ELR (cell line): Measurements from ENCODE around the gene NOX5.

ENCODE experiments used
- DNase-seq: peaks from one replicate; pipeline ENCODE4 v3.0.0-alpha.2; 2015; ENCODE audit warnings: low read depth

Gene NOX5

DNA sequence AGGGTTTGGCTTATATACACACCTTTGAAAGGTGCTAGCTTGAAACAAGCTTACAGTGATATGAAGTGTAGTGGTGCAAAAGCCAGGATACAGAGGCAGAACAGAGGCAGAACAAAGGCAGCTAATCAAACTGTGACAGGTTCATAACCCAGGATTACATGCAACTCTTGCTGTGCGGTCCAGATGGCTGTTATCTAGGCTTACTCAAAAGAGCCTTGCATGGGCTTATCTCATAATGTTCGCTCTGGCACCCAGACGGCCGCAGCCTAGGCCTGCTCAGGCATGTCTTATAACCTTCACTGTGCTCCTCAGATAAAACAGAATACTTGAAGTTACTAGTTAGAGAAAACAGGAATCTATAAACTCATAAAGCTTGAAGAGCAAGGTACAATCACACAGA lies 22.8 kb upstream of the NOX5 start:
- no peak for DNase-seq

DNA sequence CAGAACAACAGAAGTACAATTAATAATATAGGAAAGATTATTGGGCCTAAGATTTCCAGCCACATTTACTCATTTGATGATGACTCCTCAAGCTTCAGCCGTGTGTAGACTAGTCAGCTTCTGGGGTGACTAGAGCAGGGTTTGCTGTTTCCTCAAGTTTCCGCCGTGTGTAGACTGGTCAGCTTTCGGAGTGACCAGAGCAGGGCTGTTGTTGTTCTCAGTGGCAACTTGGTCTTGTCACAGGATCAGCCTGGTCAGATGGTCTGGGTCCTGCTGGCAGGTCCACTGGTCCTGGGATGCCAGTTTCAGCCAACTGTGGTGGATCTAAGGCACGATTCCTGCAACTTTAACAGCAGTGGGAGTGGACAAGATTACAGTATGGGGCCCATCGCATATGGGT lies 21.8 kb upstream of the NOX5 start:
- no peak for DNase-seq

DNA sequence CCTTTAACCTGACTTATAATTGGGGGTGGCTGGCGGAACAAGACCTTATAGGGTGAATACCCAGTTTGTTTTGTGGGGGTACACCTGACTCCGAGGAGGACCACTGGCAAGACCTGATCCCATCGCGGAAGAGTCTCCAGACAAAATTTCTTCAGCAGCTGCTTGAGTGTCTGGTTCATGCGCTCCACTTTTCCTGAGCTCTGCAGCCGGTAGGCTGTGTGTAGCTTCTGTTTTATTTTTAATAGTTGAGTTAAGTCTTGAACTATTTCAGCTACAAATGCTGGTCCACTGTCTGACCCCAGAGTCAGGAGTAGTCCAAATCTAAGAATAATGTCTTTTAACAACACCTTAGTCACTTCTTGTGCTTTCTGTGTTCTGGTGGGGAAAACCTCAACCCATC lies 21.2 kb upstream of the NOX5 start:
- DNase-seq: no peak

DNA sequence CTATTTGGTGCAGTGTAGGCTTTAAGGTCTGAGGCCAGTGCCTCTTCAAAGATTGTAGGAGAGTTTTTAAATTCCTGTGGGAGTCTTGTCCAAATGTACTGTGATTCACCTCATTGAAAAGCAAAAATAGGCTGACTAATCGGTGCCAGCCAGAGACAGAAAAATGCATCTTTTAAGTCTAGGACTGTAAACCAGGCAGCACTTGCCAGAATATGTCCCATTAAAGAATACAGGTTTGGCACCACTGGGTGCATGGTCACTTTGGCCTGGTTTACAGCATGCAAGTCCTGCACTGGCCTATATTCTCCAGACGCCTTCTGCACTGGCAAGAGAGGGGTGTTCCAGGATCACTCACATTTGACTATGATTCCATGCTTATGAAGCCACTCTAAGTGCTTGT lies 20.3 kb upstream of the NOX5 start:
- peak; percentile 71 for DNase-seq

DNA sequence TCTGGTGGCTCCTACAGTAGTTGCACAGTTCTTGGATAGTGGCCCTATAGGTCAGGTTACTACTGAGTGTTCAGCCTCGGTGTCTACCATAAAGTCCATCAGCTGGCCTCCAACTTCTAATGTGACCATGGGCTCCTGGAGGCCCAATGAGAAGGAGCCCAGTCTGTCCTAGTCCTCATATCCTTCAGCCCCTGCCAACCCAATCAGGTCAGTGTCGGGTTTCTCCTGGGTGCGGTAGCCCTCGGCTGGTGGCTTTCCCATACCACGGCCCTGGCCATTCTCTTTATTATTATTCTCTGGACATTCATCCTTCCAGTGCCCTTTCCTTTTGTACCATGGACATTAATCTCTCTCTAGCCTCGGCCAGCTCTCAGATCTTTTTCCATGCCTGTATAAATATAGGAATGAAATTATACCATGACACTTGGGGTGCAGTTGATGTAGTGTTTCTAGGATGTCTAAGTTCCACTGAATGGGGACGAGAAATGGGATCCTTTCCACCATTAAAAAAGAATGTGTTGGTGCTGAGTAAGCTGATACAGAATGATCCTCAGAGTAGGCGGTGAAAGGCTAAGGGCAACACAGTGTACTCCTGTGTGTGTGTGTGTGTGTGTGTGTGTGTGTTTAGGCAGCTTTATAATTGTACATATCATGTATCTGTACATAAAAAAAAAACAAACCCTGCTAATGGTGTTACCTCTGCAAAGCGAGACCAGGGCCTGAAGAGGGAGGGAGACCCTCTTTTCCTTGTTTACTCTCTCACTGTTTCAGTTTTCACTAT lies 19.3 kb upstream of the NOX5 start:
- no peak for DNase-seq

DNA sequence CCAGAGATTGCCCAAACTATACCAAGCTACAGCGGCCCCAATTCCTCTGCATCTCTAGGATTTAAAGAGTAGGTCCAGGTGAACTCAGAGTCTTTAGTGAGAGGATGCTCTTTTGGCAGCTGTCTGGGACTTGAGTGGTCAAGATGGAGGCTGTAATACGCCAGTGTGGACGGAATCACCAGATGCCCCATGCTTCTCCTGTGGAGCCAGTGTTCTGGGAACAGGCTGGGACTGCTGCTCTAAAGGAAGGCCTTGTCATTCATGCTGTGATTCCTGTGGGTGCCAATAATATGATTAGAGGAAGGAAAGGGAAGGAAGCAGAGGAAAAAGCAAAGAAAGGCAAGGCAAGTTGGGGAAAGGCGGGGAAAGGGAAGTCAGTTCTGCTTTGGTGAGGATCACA lies 17.4 kb upstream of the NOX5 start:
- no peak for DNase-seq

DNA sequence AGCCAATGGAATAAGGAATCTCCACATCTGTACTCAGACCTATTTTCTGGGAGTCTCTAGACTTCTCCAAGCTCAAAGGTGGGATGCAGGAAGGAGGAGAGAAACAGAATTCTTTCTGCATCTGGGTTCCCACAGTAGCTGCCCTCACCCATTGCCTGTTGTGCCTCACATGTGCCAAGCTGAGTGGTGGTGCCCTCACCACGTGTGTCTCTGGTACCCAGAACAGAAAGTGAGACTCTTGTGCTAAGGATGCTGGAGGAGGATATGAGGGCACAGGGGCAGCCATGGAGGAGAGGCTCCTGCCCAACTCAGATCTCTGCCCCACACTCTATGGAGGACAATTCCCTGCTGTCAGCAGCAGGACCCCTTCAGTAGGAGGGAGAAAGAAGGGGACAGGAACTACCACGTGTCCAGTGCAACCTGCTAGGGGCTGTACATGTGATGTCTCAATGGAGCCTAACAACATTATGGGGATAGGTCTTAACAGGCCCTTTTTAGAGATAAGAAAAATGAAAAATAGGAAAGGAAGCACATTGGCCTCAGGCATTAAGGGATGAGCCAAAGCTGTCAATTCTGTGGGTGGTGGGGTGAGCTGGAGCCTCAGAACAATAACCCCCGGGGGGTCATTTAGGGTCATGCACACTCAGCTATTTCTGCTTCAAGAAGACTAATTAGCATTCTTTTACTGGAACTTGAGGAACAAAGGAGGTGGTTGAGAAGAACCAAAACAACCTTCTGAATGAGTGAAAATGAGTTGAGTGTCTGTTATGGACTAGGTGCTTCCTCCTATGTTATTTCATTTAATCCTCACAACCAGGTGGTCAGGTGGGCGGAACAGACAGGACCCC lies 16.3 kb upstream of the NOX5 start:
- DNase-seq: no peak

DNA sequence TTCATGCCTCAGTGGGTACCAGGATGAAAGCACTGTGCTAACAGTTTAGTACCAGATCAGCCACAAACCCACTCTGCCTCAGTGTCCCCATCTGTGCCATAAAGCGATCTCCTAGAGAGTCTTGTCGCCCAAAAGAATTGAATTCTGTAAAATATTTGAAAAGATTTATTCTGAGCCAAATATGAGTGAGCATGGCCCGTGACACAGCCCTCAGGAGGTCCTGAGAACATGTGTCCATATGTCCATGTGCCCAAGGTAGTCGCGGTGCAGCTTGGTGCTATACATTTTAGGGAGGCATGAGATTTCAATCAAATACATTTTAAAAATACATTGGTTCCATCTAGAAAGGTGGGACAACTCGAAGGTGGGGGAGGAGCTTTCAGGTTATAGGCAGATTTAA lies 15.4 kb upstream of the NOX5 start:
- DNase-seq: no peak

DNA sequence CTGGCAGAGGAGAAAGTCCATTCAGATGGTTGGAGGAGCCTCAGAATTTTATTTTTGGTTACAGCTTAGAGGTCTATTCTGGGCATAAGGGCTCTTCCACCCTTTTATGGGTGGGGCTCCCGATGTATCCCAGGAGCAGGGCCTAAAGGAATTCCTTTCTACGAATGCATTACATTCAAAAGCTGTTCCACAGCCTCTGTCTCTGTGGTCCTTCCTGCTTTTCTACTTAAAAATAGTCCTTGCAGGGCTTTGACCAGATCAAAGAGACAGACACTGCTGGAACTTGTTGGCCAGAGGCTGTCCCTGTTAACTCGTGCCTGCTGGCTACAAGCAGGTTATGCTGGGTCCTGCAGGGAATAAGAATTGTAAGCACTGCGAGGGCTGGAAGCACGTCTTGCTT lies 14.4 kb upstream of the NOX5 start:
- no peak for DNase-seq

DNA sequence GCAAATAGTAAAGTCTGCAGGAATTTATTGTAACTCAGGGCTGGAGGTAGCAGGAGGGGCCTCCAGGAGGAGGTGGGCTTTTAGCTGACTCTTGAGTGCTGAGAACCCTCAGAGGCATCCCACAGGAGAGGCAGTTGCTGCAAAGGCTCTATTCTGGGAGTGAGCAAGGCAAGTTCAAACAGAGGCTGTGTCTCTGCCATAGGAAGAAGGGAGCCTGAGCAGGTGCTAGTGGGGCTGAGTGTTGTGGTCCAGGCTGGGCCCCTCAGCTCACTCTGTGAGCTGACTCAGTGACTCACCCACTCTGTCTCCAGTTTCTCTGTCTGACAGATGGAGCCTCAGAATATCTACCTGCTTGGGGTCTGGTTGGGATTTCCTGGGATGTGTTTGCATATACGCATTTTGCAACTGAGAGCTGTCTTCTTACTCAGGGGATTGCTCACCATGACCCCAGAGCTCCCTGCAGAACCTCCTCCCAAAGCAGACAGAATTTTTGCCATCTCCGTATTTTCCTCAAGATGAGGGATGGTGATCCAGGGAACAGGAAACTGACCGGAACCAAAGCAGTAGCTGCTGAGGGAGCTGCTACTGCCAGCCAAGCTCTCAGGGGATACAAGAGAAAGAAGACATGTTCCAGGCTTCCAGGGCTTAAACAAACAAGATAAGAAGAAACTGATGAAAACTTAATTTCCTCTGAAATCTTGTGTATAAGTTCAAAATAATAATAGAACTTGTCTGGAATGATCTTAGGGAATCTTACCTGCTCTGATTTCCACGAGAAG lies 13.6 kb upstream of the NOX5 start:
- DNase-seq: peak; percentile 13

DNA sequence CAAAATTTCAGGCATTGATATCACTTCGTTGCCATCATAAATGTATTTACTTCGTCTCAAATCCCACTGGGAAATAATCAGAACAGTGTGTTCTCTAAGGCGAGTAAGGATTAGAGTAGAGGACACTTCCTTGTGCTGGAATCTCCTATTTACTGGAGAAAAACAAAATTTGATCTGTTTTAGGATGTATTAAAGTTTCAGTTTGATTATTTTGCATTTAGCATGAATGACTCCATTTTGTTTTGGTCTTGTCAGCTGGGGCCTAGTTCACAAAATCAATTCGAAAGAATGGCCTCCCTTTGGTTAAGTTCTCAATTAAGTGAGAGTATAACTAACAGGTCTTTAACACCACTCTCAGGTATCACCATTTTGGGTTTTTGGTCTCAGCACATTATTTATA lies 11.7 kb upstream of the NOX5 start:
- DNase-seq: no peak

DNA sequence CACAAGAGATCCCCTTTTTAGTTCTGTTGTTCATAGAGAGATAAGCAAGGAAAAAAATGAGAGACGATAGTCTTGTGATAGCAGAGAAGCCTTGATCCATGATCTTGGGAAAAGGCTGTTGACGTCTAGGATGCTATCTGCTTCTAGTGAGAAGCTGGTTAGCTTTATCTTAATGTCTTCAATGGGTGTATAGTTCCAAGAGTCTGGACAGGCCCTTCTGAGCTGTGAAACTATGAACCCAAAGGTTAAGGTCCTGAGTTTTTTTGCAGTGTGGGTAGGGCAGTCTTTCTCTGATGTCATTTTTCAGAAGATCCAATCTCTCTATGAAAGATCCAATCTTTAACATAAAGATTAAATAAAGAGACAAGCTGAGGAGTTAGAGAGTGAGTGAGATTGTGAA lies 10.5 kb upstream of the NOX5 start:
- DNase-seq: no peak

DNA sequence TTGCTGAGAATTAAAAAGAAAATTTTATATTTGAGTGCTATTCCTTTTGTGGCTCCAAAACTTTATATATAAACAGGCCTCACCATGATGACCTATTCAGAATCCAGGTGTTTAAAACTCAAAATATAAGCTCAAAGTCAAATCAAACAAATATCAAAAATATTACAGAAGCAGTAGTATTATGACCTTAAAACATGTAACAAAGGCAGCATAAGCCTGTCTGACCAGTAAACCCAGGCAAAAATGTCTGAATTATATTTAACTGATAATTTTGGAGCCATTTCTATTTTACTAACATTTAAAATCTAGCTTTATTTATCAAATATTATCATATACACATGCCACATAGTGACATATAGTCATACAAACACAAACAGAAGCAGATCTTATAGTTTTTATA lies 6.4 kb upstream of the NOX5 start:
- DNase-seq: no peak

DNA sequence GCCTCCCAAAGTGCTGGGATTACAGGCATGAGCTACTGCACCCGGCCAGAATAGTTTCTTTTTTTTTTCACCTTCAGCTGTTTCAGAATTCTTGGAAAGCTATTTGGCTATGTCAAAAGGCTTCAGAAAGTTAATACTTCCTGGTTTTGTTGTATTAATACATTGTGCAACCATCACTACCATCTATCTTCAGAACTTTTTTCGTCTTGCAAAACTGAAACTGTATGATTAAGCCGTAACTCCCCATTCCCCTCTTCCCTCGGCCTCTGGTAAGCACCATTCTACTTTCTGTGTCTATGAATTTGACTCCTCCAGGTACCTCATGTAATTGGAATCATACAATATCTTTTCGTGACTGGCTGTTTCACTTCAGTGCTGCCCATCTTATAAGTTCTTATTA lies 5.2 kb upstream of the NOX5 start:
- DNase-seq: no peak

DNA sequence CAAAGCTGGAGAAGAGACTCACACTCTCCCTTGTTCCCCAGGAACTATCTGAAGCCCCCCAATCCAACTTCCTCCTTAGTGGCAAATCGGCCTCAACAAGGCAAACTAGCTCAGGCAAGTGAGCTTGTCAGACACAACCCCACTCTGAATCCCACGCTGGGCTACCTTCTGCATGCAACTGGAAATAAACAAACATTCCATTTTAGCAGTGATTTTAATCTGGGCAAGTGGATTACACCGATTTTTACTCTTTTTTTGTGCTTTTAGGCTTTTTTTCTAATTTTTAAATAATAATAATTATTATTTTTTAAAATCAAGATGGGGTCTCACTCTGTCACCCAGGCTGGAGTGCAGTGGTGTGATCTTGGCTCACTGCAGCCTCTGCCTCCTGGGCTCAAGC lies 2.9 kb upstream of the NOX5 start:
- no peak for DNase-seq

DNA sequence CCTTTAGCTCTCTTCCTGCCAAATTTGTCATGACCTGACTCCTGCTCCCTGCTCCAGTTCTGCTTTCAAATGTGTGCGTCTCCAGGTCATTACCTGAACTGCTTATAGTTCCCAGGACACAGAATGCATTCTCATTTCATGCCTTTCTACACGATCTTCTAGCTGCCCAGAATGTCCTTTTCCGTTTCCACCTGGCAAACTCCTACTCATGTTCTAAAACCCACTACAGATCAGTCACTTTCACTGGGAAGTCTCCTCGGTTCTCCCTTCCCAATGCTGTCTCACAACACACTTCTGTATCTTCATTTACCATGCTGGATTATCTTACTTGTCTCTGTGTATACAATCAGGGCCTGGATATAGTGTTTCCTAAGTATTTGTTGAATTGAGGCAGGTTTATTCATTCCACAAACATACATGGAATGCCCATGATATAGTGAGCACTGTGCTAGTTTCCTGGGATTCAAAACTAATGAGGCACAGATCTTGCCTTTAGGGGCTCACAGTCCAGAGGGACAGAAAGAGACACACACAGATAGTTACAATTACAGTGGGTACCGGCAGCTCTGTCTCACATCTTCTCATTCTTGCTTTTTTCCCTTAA lies 1.6 kb upstream of the NOX5 start:
- DNase-seq: no peak

DNA sequence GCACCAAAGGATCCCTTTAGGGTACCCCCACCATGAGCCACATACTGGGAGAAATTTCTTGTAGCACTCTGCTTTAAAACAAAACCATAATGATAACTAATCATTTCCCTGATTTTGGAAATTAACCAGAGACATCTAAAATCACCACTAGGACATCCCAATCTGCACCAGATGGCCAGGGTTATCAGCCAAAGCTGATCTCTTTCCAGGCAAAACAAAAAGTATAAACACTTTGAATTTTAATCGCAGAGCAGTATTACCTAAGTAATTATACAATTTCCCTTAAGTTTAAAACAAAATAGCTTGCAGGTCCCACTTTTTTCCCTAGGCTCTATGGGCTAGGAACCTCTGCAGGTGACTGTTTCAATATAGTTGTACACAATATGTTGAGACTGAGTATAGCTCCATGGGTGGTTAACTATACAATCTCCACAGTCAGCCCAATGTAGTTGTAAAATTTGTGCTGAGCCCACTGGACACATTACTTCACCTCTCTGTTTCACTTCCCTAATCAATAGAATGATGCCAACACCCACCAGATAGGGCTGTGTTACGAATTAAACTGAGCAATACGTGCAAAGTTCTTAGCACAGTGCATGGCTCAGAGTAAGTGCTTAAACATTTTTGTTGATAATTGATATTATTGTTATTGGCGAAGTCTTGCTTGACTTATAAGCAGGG lies 629 bp upstream of the NOX5 start:
- DNase-seq: no peak

DNA sequence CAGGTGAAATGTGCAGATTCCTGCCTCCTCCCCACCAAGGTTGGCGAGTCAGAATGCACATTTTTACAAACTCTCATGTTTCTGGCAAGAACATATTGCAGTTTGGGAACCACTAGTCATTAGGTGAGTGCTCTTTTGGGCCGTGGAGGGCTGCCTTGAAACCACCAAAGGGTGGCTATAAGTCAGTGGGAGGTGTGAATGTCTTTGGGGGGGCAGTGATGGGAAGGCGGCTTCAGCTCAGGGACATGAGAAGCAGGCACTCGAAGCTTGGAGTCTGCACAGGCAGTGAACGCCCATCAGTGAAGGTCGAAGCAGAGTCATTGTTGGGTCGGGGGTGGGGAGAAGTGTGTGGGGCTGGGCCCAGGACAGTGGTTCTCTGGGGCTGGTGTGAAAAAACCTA lies 1.1 kb downstream of the NOX5 start:
- no peak for DNase-seq

DNA sequence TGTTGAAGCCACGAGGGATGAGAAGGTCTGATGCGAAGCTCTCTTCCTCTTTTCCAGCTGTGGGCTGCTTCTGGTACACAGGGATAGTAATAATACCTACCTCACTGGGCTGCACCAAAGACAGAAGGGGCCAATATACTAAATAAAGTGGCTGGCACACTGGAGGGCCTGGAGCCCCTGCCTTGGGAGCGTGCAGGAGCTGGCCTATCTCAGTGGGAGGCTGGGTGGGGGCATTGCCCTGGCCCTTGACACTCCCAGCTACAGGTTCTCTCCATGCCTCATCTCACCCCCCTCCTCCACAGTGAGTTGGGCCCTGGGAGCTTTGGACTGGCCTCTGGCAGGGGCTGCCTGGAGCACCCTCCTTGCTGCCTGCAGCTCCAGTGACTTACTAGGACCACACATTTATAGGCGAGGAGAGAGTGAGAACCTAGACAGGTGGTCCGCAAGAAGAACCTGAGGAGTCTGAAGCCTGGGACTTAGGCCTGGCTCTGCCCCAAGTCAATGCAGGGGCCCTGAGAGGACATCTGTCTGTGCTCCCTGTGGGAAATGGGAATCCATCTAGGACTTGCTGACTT lies 1.6 kb downstream of the NOX5 start:
- DNase-seq: no peak

DNA sequence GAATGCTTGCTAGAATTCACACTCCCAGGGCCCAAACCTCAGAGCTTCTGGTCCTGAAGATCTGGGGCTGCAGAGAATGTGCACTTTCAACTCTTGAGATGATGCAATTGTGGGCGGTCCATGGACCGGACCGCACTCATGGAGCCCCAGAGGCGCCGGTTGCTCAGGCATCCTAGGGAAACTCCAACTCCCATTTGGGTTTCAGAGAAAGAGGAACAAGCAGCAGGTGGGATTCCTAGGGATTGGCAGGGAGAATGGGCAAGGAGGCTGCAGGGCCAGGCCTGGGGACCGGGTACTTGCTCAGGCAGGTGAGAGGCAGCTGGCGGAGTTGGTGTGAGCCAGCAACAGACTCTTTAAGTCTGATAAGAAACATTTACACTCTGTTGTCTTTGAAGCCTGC lies 3.5 kb downstream of the NOX5 start:
- no peak for DNase-seq

DNA sequence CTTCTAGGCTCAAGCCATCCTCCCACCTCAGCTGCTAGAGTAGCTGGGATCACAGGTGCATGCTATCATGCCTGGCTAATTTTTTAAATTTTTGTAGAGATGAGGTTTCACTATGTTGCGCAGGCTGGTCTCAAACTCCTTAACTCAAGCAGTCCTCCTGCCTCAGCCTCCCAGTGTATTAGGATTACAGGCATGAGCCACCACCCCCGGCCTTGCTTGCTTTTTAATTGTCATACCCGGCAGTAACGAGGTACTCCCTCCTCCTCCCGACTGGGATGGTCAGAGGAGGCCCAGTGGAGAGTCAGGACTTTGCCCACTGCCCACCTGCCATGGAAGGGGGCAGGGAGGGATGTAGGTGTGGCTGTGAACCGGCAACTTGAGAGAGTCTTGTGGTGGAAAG lies 4.5 kb downstream of the NOX5 start:
- DNase-seq: no peak

DNA sequence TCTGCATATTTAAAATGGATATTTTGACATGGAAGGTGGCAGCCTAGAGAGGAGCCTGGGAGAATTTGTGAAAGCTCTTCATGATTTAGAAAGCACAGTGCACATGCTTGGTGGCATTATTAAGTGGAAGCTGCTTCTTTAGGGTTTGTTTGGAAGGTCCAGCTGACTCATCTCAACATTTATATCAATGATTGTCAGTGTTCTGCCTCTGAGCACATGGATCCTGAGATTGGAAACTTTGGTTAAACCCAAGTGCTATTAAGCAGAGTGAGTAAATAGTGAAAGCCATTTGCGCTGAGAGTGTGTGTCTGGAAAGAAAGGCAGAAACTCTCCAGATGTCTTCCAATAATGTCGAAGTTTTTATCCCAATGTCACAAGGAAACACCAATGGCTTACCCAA lies 7.4 kb downstream of the NOX5 start:
- no peak for DNase-seq
